Measurements from ENCODE around the gene F2. TPM values are rescaled to one million over a fixed set of nuclear protein-coding genes. Genes with fewer than 3 reads are reported as not detected.
A peak's percentile ranks its signal among the peaks of the same experiment; 100 is the strongest.

F2 gene
- total and polyA plus RNA-seq, 2 of the 13 experiments (the other 11 are each of a cell fraction or from before 2014, with no cell fraction given), result 330 to 801 TPM

GRCh38 chr11:46700241-46701077, 18.6 kb upstream of the F2 start, which contains the start of the genes ARHGAP1 and ZNF408 (continued):
- TF ChIP-seq ZNF674 (CRISPR knock-in tag; IDR thresholded peaks at IDR 0.05; ENCODE audit: low read depth), result no peak
- peak; percentile 96 for TF ChIP-seq PHF20 (CRISPR knock-in tag; IDR thresholded peaks at IDR 0.05)
- TF ChIP-seq BCL6 (CRISPR knock-in tag; IDR thresholded peaks at IDR 0.05), result 0 out of 2 replicates have a peak, but pooled peaks have one; percentile 45
- no peak for TF ChIP-seq SATB2 (CRISPR knock-in tag; IDR thresholded peaks at IDR 0.05)
- no peak for TF ChIP-seq CBX2 (IDR thresholded peaks at IDR 0.05; ENCODE audit: low read depth, low read length)
- peak; percentile 48; the same call in 1 of the 2 replicates for TF ChIP-seq CBX2 (CRISPR knock-in tag; IDR thresholded peaks at IDR 0.05; ENCODE audit: low read depth)
- TF ChIP-seq JUND (CRISPR knock-in tag; IDR thresholded peaks at IDR 0.05), result no peak
- peak; percentile 85; the same call in 1 of the 2 replicates for TF ChIP-seq FOXK1 (CRISPR knock-in tag; IDR thresholded peaks at IDR 0.05; ENCODE audit: borderline replicate concordance, low read depth)
- TF ChIP-seq ZNF251 (CRISPR knock-in tag; IDR thresholded peaks at IDR 0.05), result no peak
- 0 out of 2 replicates have a peak, but pooled peaks have one; percentile 48 for TF ChIP-seq CBFB (CRISPR knock-in tag; IDR thresholded peaks at IDR 0.05)
- TF ChIP-seq FOSL2 (CRISPR knock-in tag; IDR thresholded peaks at IDR 0.05), result peak; percentile 7; the same call in 1 of the 2 replicates
- TF ChIP-seq HMG20B (CRISPR knock-in tag; conservative IDR thresholded peaks at IDR 0.05), result 0 out of 2 replicates have a peak, but pooled peaks have one; percentile 25
- no peak for TF ChIP-seq ZNF44 (CRISPR knock-in tag; IDR thresholded peaks at IDR 0.05)
- TF ChIP-seq ARNT2 (CRISPR knock-in tag; IDR thresholded peaks at IDR 0.05; ENCODE audit: low read depth), result peak; percentile 85
- no peak for TF ChIP-seq ZNF839 (CRISPR knock-in tag; IDR thresholded peaks at IDR 0.05; ENCODE audit: borderline replicate concordance)
- TF ChIP-seq ZSCAN5A (CRISPR knock-in tag; IDR thresholded peaks at IDR 0.05; ENCODE audit: borderline replicate concordance), result peak; percentile 79; the same call in 1 of the 2 replicates
- 0 out of 2 replicates have a peak, but pooled peaks have one; percentile 64 for TF ChIP-seq HNRNPL (IDR thresholded peaks at IDR 0.05; ENCODE audit: low read depth, low read length)
- TF ChIP-seq ZNF18 (CRISPR knock-in tag; IDR thresholded peaks at IDR 0.05; ENCODE audit: insufficient replicate concordance), result peak; percentile 23
- peak; percentile 61; the same call in 1 of the 2 replicates for TF ChIP-seq ERF (CRISPR knock-in tag; IDR thresholded peaks at IDR 0.05)
- TF ChIP-seq NBN (conservative IDR thresholded peaks at IDR 0.05), result no peak
- no peak for TF ChIP-seq ZUFSP (CRISPR knock-in tag; IDR thresholded peaks at IDR 0.05; ENCODE audit: borderline replicate concordance)
- TF ChIP-seq TEAD2 (CRISPR knock-in tag; IDR thresholded peaks at IDR 0.05), result no peak
- no peak for TF ChIP-seq JARID2 (CRISPR knock-in tag; IDR thresholded peaks at IDR 0.05; ENCODE audit: insufficient replicate concordance)
- no peak for TF ChIP-seq HDAC6 (IDR thresholded peaks at IDR 0.05; ENCODE audit: low read depth, low read length)
